NCI-H1417 treated with DMSO at 0.1 percent for 48 hours (cell line): Measurements from ENCODE around the gene CDC42EP2.

ENCODE experiments used
- DNase-seq: peaks from one replicate; lab custom pipeline; 2025; lab: John Stamatoyannopoulos, UW

Gene CDC42EP2

DNA sequence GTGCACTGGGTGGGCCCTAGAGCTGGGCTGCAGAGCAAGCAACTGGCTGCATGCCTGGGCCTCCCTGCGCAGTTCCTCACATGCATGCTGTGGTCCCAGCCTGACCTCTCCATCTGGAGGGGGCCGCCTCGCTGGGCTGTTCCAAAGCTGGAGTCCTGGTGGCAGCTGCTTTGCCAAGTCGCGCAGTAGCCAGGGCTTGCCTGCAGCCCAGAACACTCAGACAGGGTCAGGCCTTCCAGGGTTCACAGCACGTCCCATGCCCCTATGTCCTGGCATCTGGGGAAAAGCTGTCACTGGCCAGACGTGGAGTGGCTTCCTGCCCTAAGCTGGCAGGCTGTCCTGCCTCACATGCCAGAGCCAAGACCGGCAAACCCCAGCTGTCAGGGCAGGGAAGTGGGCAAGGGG lies 16.5 kb upstream of the CDC42EP2 start:
- no peak for DNase-seq

DNA sequence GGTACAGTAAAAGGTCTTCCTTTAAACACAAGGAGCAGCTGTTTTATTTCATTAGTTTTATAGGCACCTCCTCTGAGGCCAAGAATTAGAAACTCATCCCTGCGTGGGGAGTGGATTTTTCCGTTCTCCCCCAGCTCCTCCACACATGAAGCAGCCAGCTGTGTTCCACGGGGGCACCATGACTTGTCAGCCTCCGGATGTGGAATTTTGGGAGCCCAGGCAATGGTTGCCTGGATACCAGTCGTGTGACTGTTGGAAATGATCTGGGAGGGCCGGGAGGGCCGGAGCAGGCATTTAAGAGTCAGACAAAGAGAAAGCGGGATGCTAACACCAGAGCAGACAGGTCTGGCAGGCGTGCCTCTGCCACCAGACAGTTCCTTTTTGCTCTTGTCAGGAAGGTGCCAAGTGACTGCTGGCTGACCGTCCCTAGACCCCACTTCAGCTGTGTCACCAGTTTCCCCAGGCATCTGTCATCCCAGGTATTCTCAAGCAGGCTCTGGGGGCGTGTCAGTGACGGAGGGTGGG lies 15.9 kb upstream of the CDC42EP2 start:
- DNase-seq, result no peak

- DNase-seq, result no peak
These were observed 13.9 kb upstream of the CDC42EP2 start for GRCh38 chr11:65300621-65301275.

DNA sequence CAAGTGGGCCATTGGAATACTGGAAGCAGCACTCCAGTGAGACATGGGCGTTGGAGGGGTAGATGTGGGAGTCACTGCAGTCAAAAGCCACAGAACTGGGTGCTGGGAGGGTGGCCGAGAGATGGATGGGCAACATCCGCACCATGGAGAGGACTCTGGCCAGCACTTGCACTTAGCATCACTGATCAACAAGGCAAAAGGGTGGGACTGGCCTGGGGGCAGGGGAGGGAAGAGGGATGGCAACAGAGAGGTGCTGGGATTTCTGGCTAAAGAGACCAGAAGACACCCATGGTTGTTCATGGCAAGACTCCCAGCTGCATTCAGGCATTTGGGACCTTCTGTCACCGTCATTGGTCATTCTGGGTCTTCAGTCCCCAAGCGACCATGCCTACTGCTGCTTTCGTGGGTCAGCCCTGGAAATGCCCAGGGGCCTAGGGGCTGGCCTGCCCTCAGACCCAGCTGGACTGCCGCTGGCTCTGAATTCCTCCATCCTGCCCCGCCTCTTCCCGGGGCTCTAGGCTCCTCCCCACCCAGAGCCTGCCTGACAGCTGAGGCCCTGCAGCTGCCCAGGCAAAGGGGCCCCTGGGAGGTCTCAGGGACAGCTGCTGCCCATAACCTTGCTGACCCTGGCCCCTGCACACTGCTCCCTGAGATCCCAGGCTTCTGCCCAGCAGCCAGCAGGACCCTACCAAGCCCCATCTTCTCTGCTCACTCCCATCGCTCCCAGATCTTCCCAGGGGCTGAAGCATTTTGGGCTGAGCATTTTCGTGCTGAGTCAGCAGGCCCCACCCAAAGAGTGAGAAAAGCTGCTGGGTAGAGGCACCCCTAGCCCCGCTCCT lies 13.0 kb upstream of the CDC42EP2 start:
- no peak for DNase-seq

- no peak for DNase-seq
These were observed 11.1 kb upstream of the CDC42EP2 start for GRCh38 chr11:65303555-65303954.

DNA sequence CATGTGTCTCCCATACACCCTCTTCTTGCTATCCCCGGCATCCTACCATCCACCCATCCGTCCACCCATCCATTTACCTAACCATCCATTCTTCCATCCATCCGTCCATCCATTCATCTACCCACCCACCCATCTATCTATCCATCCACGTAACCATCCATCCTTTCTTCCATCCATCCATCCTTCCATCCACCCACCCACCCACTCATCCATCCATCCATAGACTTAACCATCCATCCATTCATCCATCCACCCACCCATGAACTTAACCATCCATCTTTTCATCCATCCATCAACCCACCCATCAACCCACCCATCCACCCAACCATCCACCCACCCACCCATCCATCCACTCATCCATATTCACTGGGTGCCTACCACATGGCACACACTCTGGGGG lies 10.6 kb upstream of the CDC42EP2 start:
- DNase-seq, result no peak

DNA sequence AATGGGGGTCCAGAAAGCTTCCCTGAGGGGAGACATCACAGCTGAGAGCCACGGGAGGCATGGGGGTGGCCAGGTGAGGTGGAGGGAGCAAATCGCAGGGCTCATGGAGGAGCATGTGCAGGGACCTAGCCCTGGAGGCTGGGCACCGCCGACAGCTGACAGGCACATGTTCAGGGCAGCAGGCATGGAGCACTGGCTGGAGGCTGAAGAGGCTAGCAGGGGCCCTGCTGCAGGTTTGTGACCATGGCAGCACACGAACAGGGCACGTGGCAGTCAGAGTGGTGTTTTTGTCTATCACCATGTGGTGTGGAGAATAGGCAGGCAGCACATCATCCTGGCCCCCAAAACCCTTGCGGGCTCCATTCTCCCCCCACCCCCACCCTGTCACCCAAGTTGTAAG lies 10.1 kb upstream of the CDC42EP2 start:
- DNase-seq, result no peak

- no peak for DNase-seq
These were observed 9.0 kb upstream of the CDC42EP2 start for GRCh38 chr11:65305501-65306268.

DNA sequence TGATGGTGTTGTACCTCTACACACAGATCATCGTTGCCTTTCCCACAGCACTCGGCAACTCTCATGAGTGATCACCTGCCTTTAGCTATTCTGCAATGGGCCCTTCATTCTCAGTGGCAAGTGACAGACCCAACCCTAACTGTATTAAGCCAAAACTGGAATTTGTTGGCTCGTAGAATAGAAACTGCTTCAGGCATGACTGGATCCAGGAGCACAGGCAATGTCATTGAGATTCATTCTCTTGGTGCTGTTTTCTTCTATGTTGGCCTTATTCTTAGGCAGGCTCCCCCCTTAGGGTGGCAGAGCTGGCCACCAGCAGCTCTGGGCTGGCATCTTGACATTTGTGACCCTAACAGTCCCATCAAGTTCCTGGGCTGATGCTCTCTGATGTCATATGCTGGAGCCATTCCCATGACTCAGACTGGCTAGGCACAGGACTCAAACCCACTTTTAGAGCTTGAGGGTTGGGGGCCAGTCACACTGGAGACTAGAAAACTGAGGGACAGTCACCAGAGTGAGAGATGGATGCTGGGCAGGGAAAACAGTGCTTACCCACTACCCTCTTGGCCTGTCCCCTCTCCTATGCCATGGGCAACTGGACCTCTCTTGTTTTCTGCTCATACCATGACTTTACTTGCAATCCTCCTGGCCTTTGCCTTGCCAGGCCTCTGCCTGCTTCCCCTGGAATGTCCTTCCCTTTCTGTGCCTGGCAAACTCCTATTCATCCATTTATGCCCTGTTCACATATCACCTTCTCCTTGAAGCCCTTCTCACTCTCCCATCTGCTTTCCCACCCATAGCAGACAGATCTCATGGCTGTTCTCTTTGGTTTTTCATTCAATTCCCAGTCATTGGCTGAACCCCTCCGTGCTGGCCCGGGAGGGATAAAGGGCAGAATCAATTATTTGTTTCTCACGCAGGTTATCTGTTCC lies 7.1 kb upstream of the CDC42EP2 start:
- DNase-seq, result no peak

GRCh38 chr11:65308281-65308891 lies 6.3 kb upstream of the CDC42EP2 start:
- DNase-seq, result no peak

DNA sequence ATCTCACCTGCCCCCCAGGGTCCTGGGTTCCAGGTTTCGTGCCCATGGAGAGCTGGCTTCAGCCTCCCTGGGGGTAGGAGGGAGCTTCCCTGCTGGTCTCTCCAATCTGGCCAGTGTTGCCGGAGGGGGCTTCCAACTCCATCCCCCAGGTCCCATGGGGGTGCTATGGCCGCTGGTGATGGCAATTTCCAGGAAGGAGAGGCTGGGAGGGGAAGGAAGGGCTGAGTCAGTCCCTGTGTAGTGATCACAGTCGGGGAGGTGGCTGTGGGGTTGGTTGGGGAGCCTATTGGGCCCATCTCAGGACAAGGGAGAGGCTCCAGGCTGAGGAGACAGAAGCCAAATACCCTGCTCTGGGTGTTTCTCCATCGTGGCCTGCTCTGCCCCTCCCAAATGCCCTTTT lies 5.7 kb upstream of the CDC42EP2 start:
- DNase-seq, result no peak

GRCh38 chr11:65310215-65310614 lies 4.5 kb upstream of the CDC42EP2 start:
- DNase-seq, result no peak

DNA sequence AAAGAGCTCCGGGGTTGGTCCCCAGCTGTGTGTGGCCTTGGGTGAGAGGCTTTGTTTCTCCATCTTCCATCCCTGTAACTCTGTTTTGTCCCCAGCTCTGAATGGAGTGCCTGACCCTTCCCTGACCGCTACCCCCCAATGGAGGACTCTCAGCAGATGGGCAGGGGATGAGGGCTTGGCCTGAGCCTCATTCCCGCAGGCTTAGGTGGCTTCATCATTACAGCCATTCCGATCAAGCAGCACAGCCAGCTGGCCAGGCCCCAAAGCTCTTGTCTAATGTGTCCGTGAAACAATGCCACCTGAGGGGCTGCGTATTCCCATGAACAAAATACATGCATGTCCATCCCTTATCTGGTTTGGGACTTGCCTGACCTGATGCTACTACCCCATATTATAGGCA lies 3.9 kb upstream of the CDC42EP2 start:
- DNase-seq, result no peak

GRCh38 chr11:65311170-65311678 lies 3.4 kb upstream of the CDC42EP2 start:
- no peak for DNase-seq

DNA sequence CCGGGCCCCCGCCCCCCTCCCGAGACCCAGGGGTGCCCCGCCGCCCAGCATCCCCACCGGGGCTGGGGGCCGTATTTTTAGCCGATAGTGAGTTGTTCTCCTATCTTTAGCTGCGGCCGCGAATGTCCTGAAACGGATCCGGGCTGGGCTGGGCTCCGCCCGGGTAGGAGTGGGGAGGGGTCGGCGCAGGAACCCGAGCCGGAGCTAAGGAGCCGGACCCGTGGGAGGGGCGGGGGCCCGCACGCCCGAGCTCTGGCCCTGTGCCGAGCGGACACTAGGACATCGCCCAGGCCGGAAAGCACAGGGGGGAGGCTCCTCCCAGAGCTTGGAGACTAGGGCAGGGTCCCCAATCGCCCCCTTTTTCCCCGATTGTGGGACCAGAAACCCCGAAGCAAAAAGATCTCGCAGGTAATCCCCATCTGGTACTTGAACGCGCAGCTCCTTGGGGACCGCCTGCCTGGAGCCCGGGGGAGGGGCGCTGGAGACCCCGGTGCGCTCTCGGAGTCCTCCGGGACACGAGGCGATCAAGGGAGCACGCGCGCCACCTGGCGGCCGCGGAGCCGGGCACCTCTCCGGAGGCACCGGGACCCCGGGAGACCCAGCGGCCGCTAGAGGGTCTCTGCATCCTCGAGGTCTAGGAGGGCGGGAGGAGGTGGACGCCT lies 669 bp downstream of the CDC42EP2 start:
- peak; percentile 14 for DNase-seq

DNA sequence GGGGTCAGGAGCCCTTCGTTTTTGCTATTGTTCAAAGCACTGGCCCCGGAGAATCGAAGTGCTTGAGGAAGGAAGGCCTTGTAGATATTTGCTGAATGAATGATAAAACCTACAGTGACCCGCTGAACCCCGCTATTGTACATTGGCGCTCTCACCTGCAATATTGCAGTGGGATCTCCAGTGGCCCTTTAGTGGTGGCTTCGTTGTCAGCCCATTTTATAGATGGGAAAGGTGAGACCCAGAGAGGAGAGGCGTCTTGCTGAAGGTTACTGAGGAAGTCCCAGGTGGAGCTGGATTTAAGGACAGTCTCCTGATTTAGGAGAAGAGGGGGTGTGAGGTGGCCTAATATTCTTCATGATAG lies 1.2 kb downstream of the CDC42EP2 start:
- DNase-seq, result no peak

DNA sequence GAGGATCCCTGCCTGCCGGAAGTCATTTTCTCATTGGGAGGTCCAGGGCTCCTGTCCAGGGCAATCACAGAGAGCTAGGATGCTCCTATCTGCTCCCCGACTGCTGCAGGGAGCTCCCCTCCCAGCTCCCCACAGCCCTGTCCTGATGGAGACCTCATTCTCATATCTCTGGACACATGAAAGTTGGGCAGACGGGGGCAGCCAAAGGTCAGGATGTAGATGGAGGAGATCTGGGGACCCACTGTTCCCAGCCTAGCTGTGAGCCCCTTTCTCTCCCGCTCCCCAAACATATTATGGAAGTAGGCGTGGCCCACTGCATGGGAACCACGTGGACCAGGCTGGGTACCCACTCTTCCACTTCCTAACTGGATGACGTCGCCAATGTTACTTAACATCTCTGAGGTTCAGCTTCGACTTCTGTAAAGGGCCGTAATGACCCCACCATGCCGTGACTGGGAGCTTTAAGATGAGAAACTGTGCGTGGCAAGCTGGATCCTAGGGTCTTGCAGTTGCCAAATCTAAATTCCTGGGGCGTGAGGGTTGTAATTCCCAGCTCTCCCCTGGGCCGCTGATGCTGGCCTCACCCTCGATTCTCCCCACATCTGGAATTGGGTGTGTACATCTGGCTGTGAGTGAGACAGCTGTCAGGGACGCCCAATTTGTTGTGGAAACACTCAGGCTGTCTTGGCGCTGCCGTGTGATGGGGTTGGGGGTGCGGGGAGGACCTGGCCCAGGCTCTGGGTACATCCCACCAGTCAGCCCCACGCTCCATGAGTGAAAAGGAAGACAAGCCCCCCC lies 1.8 kb downstream of the CDC42EP2 start:
- no peak for DNase-seq

DNA sequence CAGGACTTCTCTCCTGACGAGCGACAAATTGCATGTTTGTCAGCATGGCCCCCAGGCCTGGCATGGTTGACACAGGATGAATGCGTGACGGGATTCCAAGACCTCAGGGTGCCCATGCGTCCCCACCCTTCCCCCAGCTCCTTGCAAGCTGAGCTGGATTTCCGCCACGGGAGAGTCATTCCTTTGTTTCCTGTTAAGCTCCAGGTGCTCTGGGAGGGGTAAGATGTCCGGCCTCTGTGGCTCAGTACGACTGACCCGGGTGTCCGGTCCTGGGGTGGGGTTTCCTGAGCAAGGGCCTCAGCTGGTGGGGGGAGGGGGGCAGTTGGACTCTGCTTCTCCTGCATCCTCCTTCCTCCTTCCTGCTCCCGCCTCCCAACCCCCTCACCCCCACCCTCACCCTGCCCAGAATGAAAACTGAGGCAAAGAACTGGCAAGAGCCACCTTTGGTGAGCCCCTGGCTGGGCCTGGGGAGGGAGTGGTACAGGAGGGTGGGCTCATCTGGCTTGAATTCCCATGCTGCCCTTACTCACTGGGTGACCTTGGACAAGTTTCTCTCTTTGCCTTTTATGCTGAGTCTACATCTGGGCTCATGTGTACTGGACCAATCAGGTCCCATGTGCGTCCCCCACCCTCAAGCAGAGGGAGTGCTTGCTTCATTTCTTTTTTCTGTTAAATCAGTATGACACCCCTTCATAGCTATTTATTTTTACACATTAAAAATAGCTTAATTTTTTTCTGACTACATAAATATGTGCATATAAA lies 2.5 kb downstream of the CDC42EP2 start:
- no peak for DNase-seq
